Activated B cell treated with CpG ODN at 0.5 μM for 24 hours (primary cell): ENCODE data around the gene GTF2F1. TPM values are rescaled to one million over a fixed set of nuclear protein-coding genes. Genes with fewer than 3 reads are reported as not detected.
"Not testable (repeated sequence)": the region's sequence is repeated elsewhere in the genome, so short reads cannot be mapped to it uniquely, and the experiment has no call there.

Source experiments
- ATAC-seq: fragments of 200-7000 bp; cut with Tn5 transposase; one replicate; pipeline ENCODE4 v1.10.0; 2021; ENCODE audit warnings: low read depth, mild to moderate bottlenecking, moderate library complexity
- CTCF ChIA-PET: fragments of 350-600 bp; sonication (Branson Sonifier 250); formaldehyde crosslinking; loops from one replicate; lab custom pipeline; 2021; ENCODE audit warnings: antibody characterized with exemption; lab: Charles Lee
- POLR2A ChIA-PET: fragments of 350-600 bp; sonication (Branson Sonifier 250); formaldehyde crosslinking; loops from one replicate; lab custom pipeline; 2021; ENCODE audit warnings: antibody characterized with exemption; lab: Charles Lee
- DNase-seq: peaks from one replicate; pipeline ENCODE4 v3.0.0; 2022
- H3K27ac Mint-ChIP-seq: one replicate; pipeline ENCODE4 v1.8.0; 2020; ENCODE audit warnings: mixed read lengths
- H3K27me3 Mint-ChIP-seq: one replicate; pipeline ENCODE4 v1.8.0; 2021; ENCODE audit warnings: mixed read lengths
- H3K36me3 Mint-ChIP-seq: one replicate; pipeline ENCODE4 v1.8.0; 2021; ENCODE audit warnings: low read depth, mixed read lengths
- H3K4me1 Mint-ChIP-seq: one replicate; pipeline ENCODE4 v1.8.0; 2021; ENCODE audit warnings: mixed read lengths
- H3K4me3 Mint-ChIP-seq: one replicate; pipeline ENCODE4 v1.8.0; 2020; ENCODE audit warnings: mild to moderate bottlenecking, mixed read lengths
- H3K9me3 Mint-ChIP-seq: one replicate; pipeline ENCODE4 v1.8.0; 2020; ENCODE audit warnings: mixed read lengths
- intact Hi-C: fragments of 100-400 bp; cut with micrococcal nuclease; formaldehyde crosslinking; loops from one replicate; pipeline ENCODE4 v1.15.1; 2024
- total RNA-seq: library from RNA; stranded (reverse); gene quantifications from 2 replicates; pipeline ENCODE4 v1.2.3, GENCODE V29; 2022
- TF ChIP-seq, protein P1 (sequence below): fragments of 200-600 bp; IDR thresholded peaks from one replicate; pipeline ENCODE4 v1.8.0; 2022; ENCODE audit warnings: antibody characterized with exemption, mild to moderate bottlenecking

GTF2F1 gene
- total RNA-seq, 1 donor from 2014 or later, result 67.6 TPM

DNA sequence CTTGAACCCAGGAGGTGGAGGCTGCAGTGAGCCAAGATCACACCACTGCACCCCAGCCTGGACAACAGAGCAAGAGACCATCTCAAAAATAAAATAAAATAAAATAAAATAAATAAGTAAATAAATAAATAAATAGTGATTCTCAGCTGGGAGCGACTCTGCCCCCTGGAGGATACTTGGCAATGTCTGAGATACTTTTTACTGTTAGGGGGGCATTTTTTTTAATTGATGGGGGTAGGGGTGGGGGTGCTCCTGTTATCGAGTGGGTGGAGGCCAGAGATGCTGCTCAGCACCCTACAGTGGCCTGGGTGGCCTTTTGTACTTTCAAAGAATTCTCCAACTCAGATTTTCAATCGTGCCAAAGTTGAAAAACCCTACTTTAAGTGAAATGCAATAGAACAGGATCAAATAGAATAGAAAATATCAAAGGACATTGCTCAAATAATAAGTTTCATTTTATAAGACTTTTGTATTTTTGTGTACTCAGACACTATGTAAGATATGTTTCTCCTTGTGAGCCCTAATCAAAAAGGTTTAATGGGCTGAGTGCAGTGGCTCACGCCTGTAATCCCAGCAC lies 38.8 kb downstream of the GTF2F1 start:
- no peaks in the 10 kb centered on the region for H3K36me3 Mint-ChIP-seq
- intact Hi-C loops, result no loop called here
- ChIA-PET CTCF (no interaction called here), POLR2A (interaction anchor here (0.6 kb wide), 1 partner anchor 72 kb away, joined by 9 read pairs; no protein-coding TSS in a partner anchor)
- H3K27ac Mint-ChIP-seq, result no peak overlapping the region
- DNase-seq, result no peak
- no peak for ATAC-seq
- H3K4me3 Mint-ChIP-seq, result no peak overlapping the region
- H3K27me3 Mint-ChIP-seq, result no peaks in the 10 kb centered on the region
- TF ChIP-seq, protein P1, sequence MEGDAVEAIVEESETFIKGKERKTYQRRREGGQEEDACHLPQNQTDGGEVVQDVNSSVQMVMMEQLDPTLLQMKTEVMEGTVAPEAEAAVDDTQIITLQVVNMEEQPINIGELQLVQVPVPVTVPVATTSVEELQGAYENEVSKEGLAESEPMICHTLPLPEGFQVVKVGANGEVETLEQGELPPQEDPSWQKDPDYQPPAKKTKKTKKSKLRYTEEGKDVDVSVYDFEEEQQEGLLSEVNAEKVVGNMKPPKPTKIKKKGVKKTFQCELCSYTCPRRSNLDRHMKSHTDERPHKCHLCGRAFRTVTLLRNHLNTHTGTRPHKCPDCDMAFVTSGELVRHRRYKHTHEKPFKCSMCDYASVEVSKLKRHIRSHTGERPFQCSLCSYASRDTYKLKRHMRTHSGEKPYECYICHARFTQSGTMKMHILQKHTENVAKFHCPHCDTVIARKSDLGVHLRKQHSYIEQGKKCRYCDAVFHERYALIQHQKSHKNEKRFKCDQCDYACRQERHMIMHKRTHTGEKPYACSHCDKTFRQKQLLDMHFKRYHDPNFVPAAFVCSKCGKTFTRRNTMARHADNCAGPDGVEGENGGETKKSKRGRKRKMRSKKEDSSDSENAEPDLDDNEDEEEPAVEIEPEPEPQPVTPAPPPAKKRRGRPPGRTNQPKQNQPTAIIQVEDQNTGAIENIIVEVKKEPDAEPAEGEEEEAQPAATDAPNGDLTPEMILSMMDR, result no peak
- peaks cover 2% of the 10 kb centered on the region for H3K9me3 Mint-ChIP-seq
- H3K4me1 Mint-ChIP-seq, result no peaks in the 10 kb centered on the region

DNA sequence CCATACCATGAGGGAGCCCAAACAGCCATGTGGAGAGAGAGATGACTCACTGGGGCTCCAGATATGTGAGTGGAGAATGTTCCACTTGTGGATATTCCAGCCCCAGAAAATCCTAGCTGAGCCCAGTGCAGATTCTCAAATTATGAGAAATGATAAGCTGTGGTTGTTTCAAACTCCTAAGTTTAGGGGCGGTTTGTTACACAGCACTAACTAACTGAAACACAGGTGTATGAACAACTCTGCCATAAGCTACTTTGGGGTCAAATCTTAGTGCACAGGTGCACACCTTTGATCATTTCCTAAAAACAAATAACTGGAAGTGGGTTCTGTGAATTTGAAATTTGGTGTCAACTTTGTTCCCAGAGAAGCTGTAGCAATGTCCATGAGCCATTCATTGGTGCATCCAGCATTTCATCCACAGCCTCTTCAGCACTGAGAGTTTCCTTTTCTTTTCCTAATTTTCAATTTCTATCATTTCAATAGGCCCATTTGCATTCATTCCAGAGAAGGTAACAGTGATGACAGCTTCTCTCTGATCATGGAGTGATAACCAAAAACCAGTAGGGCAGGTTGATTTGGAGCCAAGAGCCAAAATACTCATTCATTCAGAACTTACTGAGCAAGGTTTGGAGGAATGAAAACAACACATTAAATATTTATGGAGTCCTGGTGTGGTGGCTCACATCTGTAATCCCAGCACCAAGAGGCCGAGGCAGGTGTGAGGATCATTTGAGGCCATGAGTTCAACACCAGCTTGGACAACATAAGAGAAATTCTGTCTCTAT lies 40.4 kb downstream of the GTF2F1 start:
- no peaks in the 10 kb centered on the region for H3K36me3 Mint-ChIP-seq
- CTCF ChIA-PET, result no interaction called here
- POLR2A ChIA-PET, result no interaction called here

DNA sequence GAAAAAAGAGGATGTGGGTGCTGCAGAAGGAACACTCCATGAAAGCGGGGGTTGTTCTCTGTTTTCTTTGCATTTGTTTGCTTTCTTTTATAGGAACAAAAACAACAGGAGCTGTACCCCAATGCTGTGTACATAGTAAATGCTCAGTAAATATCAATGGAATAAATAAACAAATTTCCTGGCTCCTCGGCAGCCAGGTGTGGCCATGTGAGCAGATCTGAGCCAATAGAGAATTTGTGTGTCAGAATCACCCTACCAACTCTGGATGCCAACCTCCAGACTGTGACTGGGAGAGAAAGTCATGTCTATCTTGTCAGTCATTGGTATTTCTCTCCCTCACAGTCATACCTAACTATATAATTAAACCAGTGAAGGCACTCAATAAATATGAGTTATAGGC lies 42.3 kb downstream of the GTF2F1 start:
- ATAC-seq, result no peak
- intact Hi-C loops, result no loop called here
- ChIA-PET POLR2A (no interaction called here), CTCF (no interaction called here)
- Mint-ChIP-seq H3K4me3 (no peak overlapping the region), H3K9me3 (peaks cover 2% of the 10 kb centered on the region), H3K4me1 (no peaks in the 10 kb centered on the region), H3K27me3 (no peaks in the 10 kb centered on the region), H3K36me3 (no peaks in the 10 kb centered on the region), H3K27ac (no peak overlapping the region)
- no peak for DNase-seq
- TF ChIP-seq, protein P1, result no peak

More for the DNA sequence above, 40.4 kb downstream of the GTF2F1 start:
- no peak overlapping the region for H3K4me3 Mint-ChIP-seq
- no peaks in the 10 kb centered on the region for H3K4me1 Mint-ChIP-seq
- H3K9me3 Mint-ChIP-seq, result peaks cover 2% of the 10 kb centered on the region
- H3K27ac Mint-ChIP-seq, result no peak overlapping the region
- TF ChIP-seq, protein P1, result no peak
- ATAC-seq, result no peak
- H3K27me3 Mint-ChIP-seq, result no peaks in the 10 kb centered on the region
- DNase-seq, result no peak
- intact Hi-C loops, result no loop called here

DNA sequence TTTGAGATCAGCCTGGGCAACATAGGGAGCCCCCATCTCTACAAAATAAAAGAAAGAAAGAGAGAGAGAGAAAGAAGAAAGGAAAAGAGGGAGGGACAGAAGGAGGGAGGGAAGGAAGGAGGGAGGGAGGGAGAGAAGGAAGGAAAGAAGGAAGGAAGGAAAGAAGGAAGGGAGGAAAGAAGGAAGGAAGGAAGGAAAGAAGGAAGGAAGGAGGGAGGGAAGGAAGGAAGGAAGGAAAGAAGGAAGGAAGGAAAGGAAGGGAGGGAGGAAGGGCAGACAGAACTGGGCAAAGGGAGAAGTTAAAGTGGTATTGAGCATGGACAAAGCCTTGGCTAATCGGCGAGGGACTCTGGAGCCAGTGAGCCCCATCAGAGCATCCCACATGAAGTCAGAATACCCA lies 43.7 kb downstream of the GTF2F1 start:
- H3K27me3 Mint-ChIP-seq, H3K36me3 Mint-ChIP-seq, POLR2A ChIA-PET, H3K9me3 Mint-ChIP-seq, CTCF ChIA-PET, H3K27ac Mint-ChIP-seq, H3K4me1 Mint-ChIP-seq, ATAC-seq, intact Hi-C loops, DNase-seq, H3K4me3 Mint-ChIP-seq: not testable (repeated sequence)

DNA sequence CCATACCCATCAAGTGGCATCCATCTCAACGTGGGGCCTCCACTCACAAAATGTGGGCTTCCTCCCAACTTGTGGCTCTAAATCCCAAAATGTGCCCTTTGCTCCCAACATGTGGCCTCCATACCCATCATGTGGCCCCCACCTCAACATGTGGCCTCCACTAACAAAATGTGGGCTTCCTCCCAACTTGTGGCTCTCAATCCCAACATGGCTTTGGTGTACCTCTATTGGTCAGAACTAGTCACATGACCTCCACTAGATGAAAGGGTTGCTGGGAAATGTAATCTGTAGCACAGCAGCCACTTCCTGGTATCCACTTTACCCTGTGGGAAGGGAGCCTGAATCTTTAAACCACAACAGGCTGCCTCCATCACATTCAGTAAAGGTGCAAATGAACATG lies 49.5 kb downstream of the GTF2F1 start:
- CTCF ChIA-PET, result no interaction called here
- peaks cover 5% of the 10 kb centered on the region for H3K4me1 Mint-ChIP-seq
- TF ChIP-seq, protein P1, result no peak
- DNase-seq (no peak), ATAC-seq (no peak)
- intact Hi-C loops, result no loop called here
- no peaks in the 10 kb centered on the region for H3K36me3 Mint-ChIP-seq
- H3K27ac Mint-ChIP-seq, result no peak overlapping the region
- POLR2A ChIA-PET, result no interaction called here
- no peaks in the 10 kb centered on the region for H3K9me3 Mint-ChIP-seq
- H3K27me3 Mint-ChIP-seq, result no peaks in the 10 kb centered on the region
- H3K4me3 Mint-ChIP-seq, result no peak overlapping the region
